ENCODE data around the gene SLC39A11.

DNA sequence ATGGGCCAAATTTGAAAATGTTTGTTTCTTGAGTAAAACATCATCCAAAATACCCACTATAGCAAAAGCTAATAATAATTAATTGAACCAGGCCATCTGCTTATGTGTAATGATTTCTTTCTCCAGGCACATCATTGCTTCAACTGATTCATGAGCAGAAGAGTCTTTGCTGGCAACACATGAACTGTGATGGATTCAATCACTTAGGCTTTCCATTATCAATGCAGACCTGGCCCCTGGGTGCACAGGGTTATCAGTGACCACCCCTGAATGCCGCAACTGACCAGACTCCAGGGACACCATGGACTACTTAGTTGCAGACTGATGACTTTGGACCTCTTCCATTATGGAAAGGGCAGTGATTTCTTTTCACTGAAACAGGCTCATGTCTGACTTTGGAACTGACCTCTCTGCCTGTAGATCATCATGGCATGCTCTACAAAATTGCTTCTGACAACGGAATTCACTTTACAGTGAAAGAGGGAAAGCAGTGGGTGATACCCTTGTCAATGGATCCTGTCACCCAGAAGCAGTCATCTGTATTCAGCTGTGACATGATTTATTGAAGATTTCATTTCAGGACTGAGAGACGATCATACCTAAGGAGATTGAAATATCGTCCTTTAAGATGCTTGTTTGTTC is 448.8 kb downstream of the SLC39A11 start:
- TF ChIP-seq, protein P1, sequence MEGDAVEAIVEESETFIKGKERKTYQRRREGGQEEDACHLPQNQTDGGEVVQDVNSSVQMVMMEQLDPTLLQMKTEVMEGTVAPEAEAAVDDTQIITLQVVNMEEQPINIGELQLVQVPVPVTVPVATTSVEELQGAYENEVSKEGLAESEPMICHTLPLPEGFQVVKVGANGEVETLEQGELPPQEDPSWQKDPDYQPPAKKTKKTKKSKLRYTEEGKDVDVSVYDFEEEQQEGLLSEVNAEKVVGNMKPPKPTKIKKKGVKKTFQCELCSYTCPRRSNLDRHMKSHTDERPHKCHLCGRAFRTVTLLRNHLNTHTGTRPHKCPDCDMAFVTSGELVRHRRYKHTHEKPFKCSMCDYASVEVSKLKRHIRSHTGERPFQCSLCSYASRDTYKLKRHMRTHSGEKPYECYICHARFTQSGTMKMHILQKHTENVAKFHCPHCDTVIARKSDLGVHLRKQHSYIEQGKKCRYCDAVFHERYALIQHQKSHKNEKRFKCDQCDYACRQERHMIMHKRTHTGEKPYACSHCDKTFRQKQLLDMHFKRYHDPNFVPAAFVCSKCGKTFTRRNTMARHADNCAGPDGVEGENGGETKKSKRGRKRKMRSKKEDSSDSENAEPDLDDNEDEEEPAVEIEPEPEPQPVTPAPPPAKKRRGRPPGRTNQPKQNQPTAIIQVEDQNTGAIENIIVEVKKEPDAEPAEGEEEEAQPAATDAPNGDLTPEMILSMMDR (IDR thresholded peaks at IDR 0.05) = no peak
- TF ChIP-seq NR3C1 (CRISPR knock-in tag; conservative IDR thresholded peaks at IDR 0.05; ENCODE audit: low read depth) (no peak), TP53 (CRISPR knock-in tag; IDR thresholded peaks at IDR 0.05) (no peak), SOX15 (CRISPR knock-in tag; IDR thresholded peaks at IDR 0.05) (no peak)
- TF ChIP-seq, protein P2, sequence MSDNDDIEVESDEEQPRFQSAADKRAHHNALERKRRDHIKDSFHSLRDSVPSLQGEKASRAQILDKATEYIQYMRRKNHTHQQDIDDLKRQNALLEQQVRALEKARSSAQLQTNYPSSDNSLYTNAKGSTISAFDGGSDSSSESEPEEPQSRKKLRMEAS (CRISPR knock-in tag; IDR thresholded peaks at IDR 0.05) = no peak
- TF ChIP-seq, protein P3, sequence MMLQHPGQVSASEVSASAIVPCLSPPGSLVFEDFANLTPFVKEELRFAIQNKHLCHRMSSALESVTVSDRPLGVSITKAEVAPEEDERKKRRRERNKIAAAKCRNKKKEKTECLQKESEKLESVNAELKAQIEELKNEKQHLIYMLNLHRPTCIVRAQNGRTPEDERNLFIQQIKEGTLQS (CRISPR knock-in tag; conservative IDR thresholded peaks at IDR 0.05) = no peak
- TF ChIP-seq, protein P4, sequence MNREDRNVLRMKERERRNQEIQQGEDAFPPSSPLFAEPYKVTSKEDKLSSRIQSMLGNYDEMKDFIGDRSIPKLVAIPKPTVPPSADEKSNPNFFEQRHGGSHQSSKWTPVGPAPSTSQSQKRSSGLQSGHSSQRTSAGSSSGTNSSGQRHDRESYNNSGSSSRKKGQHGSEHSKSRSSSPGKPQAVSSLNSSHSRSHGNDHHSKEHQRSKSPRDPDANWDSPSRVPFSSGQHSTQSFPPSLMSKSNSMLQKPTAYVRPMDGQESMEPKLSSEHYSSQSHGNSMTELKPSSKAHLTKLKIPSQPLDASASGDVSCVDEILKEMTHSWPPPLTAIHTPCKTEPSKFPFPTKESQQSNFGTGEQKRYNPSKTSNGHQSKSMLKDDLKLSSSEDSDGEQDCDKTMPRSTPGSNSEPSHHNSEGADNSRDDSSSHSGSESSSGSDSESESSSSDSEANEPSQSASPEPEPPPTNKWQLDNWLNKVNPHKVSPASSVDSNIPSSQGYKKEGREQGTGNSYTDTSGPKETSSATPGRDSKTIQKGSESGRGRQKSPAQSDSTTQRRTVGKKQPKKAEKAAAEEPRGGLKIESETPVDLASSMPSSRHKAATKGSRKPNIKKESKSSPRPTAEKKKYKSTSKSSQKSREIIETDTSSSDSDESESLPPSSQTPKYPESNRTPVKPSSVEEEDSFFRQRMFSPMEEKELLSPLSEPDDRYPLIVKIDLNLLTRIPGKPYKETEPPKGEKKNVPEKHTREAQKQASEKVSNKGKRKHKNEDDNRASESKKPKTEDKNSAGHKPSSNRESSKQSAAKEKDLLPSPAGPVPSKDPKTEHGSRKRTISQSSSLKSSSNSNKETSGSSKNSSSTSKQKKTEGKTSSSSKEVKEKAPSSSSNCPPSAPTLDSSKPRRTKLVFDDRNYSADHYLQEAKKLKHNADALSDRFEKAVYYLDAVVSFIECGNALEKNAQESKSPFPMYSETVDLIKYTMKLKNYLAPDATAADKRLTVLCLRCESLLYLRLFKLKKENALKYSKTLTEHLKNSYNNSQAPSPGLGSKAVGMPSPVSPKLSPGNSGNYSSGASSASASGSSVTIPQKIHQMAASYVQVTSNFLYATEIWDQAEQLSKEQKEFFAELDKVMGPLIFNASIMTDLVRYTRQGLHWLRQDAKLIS (CRISPR knock-in tag; IDR thresholded peaks at IDR 0.05; ENCODE audit: borderline replicate concordance) = no peak
- TF ChIP-seq, protein P5, sequence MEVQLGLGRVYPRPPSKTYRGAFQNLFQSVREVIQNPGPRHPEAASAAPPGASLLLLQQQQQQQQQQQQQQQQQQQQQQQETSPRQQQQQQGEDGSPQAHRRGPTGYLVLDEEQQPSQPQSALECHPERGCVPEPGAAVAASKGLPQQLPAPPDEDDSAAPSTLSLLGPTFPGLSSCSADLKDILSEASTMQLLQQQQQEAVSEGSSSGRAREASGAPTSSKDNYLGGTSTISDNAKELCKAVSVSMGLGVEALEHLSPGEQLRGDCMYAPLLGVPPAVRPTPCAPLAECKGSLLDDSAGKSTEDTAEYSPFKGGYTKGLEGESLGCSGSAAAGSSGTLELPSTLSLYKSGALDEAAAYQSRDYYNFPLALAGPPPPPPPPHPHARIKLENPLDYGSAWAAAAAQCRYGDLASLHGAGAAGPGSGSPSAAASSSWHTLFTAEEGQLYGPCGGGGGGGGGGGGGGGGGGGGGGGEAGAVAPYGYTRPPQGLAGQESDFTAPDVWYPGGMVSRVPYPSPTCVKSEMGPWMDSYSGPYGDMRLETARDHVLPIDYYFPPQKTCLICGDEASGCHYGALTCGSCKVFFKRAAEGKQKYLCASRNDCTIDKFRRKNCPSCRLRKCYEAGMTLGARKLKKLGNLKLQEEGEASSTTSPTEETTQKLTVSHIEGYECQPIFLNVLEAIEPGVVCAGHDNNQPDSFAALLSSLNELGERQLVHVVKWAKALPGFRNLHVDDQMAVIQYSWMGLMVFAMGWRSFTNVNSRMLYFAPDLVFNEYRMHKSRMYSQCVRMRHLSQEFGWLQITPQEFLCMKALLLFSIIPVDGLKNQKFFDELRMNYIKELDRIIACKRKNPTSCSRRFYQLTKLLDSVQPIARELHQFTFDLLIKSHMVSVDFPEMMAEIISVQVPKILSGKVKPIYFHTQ (CRISPR knock-in tag; IDR thresholded peaks at IDR 0.05) = no peak
